Measurements from ENCODE around the gene PTPRD. TPM values are rescaled to one million over a fixed set of nuclear protein-coding genes. Genes with fewer than 3 reads are reported as not detected.

Gene PTPRD
- total RNA-seq, 1 donor from 2014 or later, result 109 TPM

DNA sequence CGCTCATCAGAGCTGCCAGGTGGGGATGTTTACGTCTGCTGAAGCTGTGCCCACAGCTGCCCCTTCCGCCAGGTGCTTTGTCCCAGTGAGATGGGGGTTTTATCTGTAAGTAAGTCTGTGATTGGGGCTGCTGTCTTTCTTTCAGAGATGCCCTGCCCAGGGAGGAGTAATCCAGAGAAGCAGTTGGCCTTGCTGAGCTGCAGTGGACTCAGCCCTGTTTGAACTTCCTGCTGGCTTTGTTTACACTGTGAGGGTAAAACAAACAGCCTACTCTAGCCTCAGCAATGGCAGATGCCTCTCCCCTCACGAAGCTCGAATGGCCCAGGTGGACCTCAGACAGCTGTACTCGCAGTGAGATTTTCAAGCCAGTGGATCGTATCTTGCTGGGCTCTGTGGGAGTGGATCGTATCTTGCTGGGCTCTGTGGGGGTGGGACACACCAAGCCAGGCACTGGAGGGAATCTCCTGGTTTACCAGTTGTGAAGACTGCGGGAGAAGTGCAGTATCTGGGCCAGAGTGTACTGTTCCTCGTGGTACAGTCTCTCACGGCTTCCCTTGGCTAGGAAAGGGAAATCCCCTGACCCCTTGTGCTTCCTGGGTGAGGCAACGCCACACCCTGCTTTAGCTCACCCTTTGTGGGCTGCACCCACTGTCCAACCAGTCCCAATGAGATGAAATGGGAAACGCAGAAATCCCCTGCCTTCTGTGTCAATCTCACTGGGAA is 2283.1 kb downstream of the PTPRD start:
- no peak for DNase-seq (ENCODE audit: low spot score in 2 of 2, unreplicated experiment in 2 of 2)
- Mint-ChIP-seq H3K4me1 (no peaks in the 10 kb centered on the region), H3K27ac (no peak overlapping the region), H3K9me3 (peaks cover 33% of the 10 kb centered on the region), H3K4me3 (no peak overlapping the region), H3K36me3 (peaks cover 37% of the 10 kb centered on the region), H3K27me3 (ENCODE audit: low read depth) (no peaks in the 10 kb centered on the region)
- TF ChIP-seq, protein P1, sequence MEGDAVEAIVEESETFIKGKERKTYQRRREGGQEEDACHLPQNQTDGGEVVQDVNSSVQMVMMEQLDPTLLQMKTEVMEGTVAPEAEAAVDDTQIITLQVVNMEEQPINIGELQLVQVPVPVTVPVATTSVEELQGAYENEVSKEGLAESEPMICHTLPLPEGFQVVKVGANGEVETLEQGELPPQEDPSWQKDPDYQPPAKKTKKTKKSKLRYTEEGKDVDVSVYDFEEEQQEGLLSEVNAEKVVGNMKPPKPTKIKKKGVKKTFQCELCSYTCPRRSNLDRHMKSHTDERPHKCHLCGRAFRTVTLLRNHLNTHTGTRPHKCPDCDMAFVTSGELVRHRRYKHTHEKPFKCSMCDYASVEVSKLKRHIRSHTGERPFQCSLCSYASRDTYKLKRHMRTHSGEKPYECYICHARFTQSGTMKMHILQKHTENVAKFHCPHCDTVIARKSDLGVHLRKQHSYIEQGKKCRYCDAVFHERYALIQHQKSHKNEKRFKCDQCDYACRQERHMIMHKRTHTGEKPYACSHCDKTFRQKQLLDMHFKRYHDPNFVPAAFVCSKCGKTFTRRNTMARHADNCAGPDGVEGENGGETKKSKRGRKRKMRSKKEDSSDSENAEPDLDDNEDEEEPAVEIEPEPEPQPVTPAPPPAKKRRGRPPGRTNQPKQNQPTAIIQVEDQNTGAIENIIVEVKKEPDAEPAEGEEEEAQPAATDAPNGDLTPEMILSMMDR (IDR thresholded peaks at IDR 0.05; ENCODE audit: unreplicated experiment), result no peak

- H3K27ac Mint-ChIP-seq, result no peak overlapping the region
- TF ChIP-seq, protein P1 (IDR thresholded peaks at IDR 0.05; ENCODE audit: unreplicated experiment), result no peak
- H3K9me3 Mint-ChIP-seq, result peaks cover 5% of the 10 kb centered on the region
- no peak overlapping the region for H3K4me3 Mint-ChIP-seq
- DNase-seq (ENCODE audit: low spot score in 2 of 2, unreplicated experiment in 2 of 2), result no peak
- H3K4me1 Mint-ChIP-seq, result no peaks in the 10 kb centered on the region
- peaks cover 9% of the 10 kb centered on the region for H3K36me3 Mint-ChIP-seq
- no peaks in the 10 kb centered on the region for H3K27me3 Mint-ChIP-seq (ENCODE audit: low read depth)
Observed at GRCh38 chr9:8315211-8315610, 2297.6 kb downstream of the PTPRD start.

DNA sequence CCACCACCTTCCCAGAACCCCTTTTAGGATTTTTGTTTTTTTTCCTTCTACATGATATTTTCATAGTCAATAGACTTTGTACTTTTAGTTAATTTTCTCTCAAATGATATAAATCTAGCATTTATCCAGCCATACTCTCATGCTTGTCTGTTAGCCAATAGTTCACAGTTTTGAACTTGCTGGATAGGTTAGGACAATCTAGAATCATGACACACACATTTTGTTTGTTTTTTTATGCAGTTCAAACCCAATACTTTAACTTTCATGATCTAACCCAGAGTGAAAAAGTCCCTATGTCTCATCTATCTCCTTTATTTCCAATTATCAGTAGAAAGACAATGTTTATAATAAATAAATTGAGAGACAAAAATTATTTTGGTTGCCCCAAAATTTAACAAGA is 2303.5 kb downstream of the PTPRD start:
- peaks cover 39% of the 10 kb centered on the region for H3K9me3 Mint-ChIP-seq
- no peak for DNase-seq (ENCODE audit: low spot score in 2 of 2, unreplicated experiment in 2 of 2)
- TF ChIP-seq, protein P1 (IDR thresholded peaks at IDR 0.05; ENCODE audit: unreplicated experiment), result no peak
- H3K27ac Mint-ChIP-seq, result no peak overlapping the region
- no peaks in the 10 kb centered on the region for H3K27me3 Mint-ChIP-seq (ENCODE audit: low read depth)
- no peak overlapping the region for H3K4me3 Mint-ChIP-seq
- H3K4me1 Mint-ChIP-seq, result no peaks in the 10 kb centered on the region
- H3K36me3 Mint-ChIP-seq, result peaks cover 10% of the 10 kb centered on the region

- Mint-ChIP-seq H3K27me3 (ENCODE audit: low read depth) (peaks cover 2% of the 10 kb centered on the region), H3K9me3 (peaks cover 41% of the 10 kb centered on the region), H3K36me3 (peaks cover 5% of the 10 kb centered on the region), H3K27ac (no peak overlapping the region), H3K4me3 (no peak overlapping the region), H3K4me1 (no peaks in the 10 kb centered on the region)
- TF ChIP-seq, protein P1 (IDR thresholded peaks at IDR 0.05; ENCODE audit: unreplicated experiment), result no peak
- no peak for DNase-seq (ENCODE audit: low spot score in 2 of 2, unreplicated experiment in 2 of 2)
Observed at GRCh38 chr9:8304720-8305119, 2308.1 kb downstream of the PTPRD start.

GRCh38 chr9:8301296-8301695 is 2311.5 kb downstream of the PTPRD start:
- Mint-ChIP-seq H3K9me3 (peaks cover 15% of the 10 kb centered on the region), H3K36me3 (peaks cover 2% of the 10 kb centered on the region), H3K27ac (no peak overlapping the region), H3K4me3 (no peak overlapping the region), H3K27me3 (ENCODE audit: low read depth) (peaks cover 2% of the 10 kb centered on the region), H3K4me1 (no peaks in the 10 kb centered on the region)
- DNase-seq (ENCODE audit: low spot score in 2 of 2, unreplicated experiment in 2 of 2), result no peak
- TF ChIP-seq, protein P1 (IDR thresholded peaks at IDR 0.05; ENCODE audit: unreplicated experiment), result no peak

Data from mesothelial cell of epicardium (in vitro differentiated cells).